CD14-positive monocyte (primary cell): ENCODE data around the gene LRP1. TPM values are rescaled to one million over a fixed set of nuclear protein-coding genes. Genes with fewer than 3 reads are reported as not detected.

Experiments
- DNase-seq, 3 donors: peaks; one replicate each; pipeline ENCODE4 v3.0.0-alpha.2; 2011 to 2022
- H2AFZ ChIP-seq: 2 replicates; pipeline ENCODE4 v1.6.0; 2012; ENCODE audit warnings: mild to moderate bottlenecking, low read depth, low read length, inconsistent platforms; ENCODE audit not compliant: insufficient read depth, poor library complexity, severe bottlenecking
- H3K27ac ChIP-seq, 2 donors: 1 replicate in 1 of 2; 2 replicates in 1 of 2; pipeline ENCODE4 v1.5.1; 2012 to 2013; ENCODE audit warnings: low read length in 2 of 2, control low read depth in 1 of 2, inconsistent platforms in 1 of 2, low read depth in 1 of 2, mild to moderate bottlenecking in 1 of 2
- H3K27me3 ChIP-seq, 2 donors: one replicate each; pipeline versions ENCODE4 v1.6.0 to v1.6.1; 2011 to 2013; ENCODE audit warnings: low read length in 2 of 2; ENCODE audit not compliant: control insufficient read depth in 2 of 2, insufficient read depth in 2 of 2
- H3K36me3 ChIP-seq, 2 donors: replicated peaks in 1 of 2; 1 replicate in 1 of 2; 2 replicates in 1 of 2; pipeline versions ENCODE4 v1.5.1 to v1.6.1; 2012 to 2013; ENCODE audit warnings: low read length in 2 of 2, control low read depth in 1 of 2, inconsistent platforms in 1 of 2, mild to moderate bottlenecking in 1 of 2; ENCODE audit not compliant: insufficient read depth in 2 of 2, control insufficient read depth in 1 of 2
- H3K4me1 ChIP-seq, 2 donors: 1 replicate in 1 of 2; 2 replicates in 1 of 2; pipeline versions ENCODE4 v1.5.1 to v1.6.1; 2012 to 2013; ENCODE audit warnings: low read length in 2 of 2, control low read depth in 1 of 2, inconsistent platforms in 1 of 2, mild to moderate bottlenecking in 1 of 2, moderate library complexity in 1 of 2; ENCODE audit not compliant: insufficient read depth in 2 of 2, control insufficient read depth in 1 of 2
- H3K4me2 ChIP-seq: replicated peaks from 2 replicates; pipeline ENCODE3; 2012; ENCODE audit warnings: low read length, moderate library complexity, mild to moderate bottlenecking; ENCODE audit not compliant: poor library complexity, severe bottlenecking; ENCODE audit errors: extremely low read depth
- H3K4me3 ChIP-seq, 3 experiments: fragments of 200-600 bp in 1 of 3; sonication (generic) in 1 of 3; replicated peaks in 1 of 3; 1 replicate in 2 of 3; 2 replicates in 1 of 3; pipeline ENCODE4 v1.5.1; 2011 to 2013; ENCODE audit warnings: low read length in 3 of 3, mild to moderate bottlenecking in 3 of 3, control low read depth in 2 of 3, low read depth in 2 of 3, inconsistent platforms in 1 of 3, moderate library complexity in 1 of 3
- H3K79me2 ChIP-seq: 2 replicates; pipeline ENCODE4 v1.6.0; 2012; ENCODE audit warnings: mild to moderate bottlenecking, control low read depth, inconsistent platforms, low read length, moderate library complexity; ENCODE audit not compliant: insufficient read depth
- H3K9ac ChIP-seq: 2 replicates; pipeline ENCODE4 v1.6.0; 2017; ENCODE audit warnings: low read length, mild to moderate bottlenecking; ENCODE audit not compliant: insufficient read depth, poor library complexity, severe bottlenecking
- H3K9me3 ChIP-seq, 2 donors: replicated peaks in 1 of 2; 1 replicate in 1 of 2; 2 replicates in 1 of 2; pipeline versions ENCODE4 v1.5.1 to v1.6.1; 2012 to 2013; ENCODE audit warnings: low read length in 2 of 2, control low read depth in 1 of 2; ENCODE audit not compliant: control insufficient read depth in 1 of 2, insufficient read depth in 1 of 2
- H4K20me1 ChIP-seq: 2 replicates; pipeline ENCODE4 v1.6.0; 2012; ENCODE audit warnings: mild to moderate bottlenecking, low read length, control low read depth, moderate library complexity; ENCODE audit not compliant: insufficient read depth
- H3K27ac Mint-ChIP-seq, 7 donors: one replicate each; pipeline ENCODE4 v1.8.0; 2020; ENCODE audit warnings: mild to moderate bottlenecking in 7 of 7, mixed read lengths in 7 of 7, moderate library complexity in 6 of 7, inconsistent platforms in 2 of 7
- H3K27me3 Mint-ChIP-seq, 3 donors: one replicate each; pipeline ENCODE4 v1.8.0; 2021 to 2022; ENCODE audit warnings: low read depth in 3 of 3, mild to moderate bottlenecking in 3 of 3, mixed read lengths in 3 of 3, moderate library complexity in 3 of 3, inconsistent platforms in 1 of 3
- H3K36me3 Mint-ChIP-seq, 2 donors: one replicate each; pipeline ENCODE4 v1.8.0; 2020; ENCODE audit warnings: mixed read lengths in 2 of 2, inconsistent platforms in 1 of 2, mild to moderate bottlenecking in 1 of 2
- H3K4me1 Mint-ChIP-seq: one replicate; pipeline ENCODE4 v1.8.0; 2020; ENCODE audit warnings: mild to moderate bottlenecking, mixed read lengths
- H3K4me3 Mint-ChIP-seq, 2 donors: one replicate each; pipeline ENCODE4 v1.8.0; 2020; ENCODE audit warnings: mild to moderate bottlenecking in 2 of 2, mixed read lengths in 2 of 2, moderate library complexity in 1 of 2
- H3K9me3 Mint-ChIP-seq, 7 donors: one replicate each; pipeline ENCODE4 v1.8.0; 2020 to 2022; ENCODE audit warnings: mixed read lengths in 7 of 7, mild to moderate bottlenecking in 6 of 7, moderate library complexity in 6 of 7, inconsistent platforms in 2 of 7
- CTCF ChIP-seq: fragments of 200-600 bp; IDR thresholded peaks from one replicate; pipeline ENCODE4 v1.8.0; 2022; ENCODE audit warnings: antibody characterized with exemption, mild to moderate bottlenecking
- WGBS: methylation state at CpG from one replicate; pipeline ENCODE4 v1.1.5; 2013; ENCODE audit warnings: missing lambda C conversion rate; ENCODE audit not compliant: insufficient coverage; 5-methylcytosine and 5-hydroxymethylcytosine counted together
- intact Hi-C, 2 donors: fragments of 100-400 bp; cut with micrococcal nuclease; formaldehyde crosslinking; loops; one replicate each; pipeline versions ENCODE4 v1.15.0 to v1.15.1; 2023
- polyA plus RNA-seq, 3 donors: library from polyadenylated mRNA; depleted of rRNA in 1 of 3; unstranded in 2 of 3; stranded (reverse) in 1 of 3; fragments of 300-500 nt in 2 of 3; fragments of >200 nt in 1 of 3; fragmentation: Illumina TruSeq in 2 of 3; gene quantifications; 1 replicate in 2 of 3; 2 replicates in 1 of 3; pipeline ENCODE4 v1.2.3, GENCODE V29; 2012 to 2021

LRP1 gene
- polyA plus RNA-seq, 3 donors: 5.5 to 246 (median 10.5) TPM

GRCh38 chr12:57153415-57153997 is 25.2 kb downstream of the LRP1 start:
- TF ChIP-seq CTCF: no peak
- intact Hi-C loops: no loop called here
- Histone ChIP-seq H3K27ac (peak overlapping the region; percentile 91 to 93), H2AFZ (no peak overlapping the region), H3K4me1 (peaks cover 100% of the 10 kb centered on the region in 2 donors), H3K36me3 (peaks cover 37 to 69% of the 10 kb centered on the region in 2 donors), H3K9ac (no peak overlapping the region), H3K27me3 (no peaks in the 10 kb centered on the region), H4K20me1 (peaks cover 26% of the 10 kb centered on the region), H3K9me3 (no peaks in the 10 kb centered on the region), H3K4me3 (peak overlapping the region in 1 of 3 experiments; percentile 49), H3K4me2 (peak overlapping the region; percentile 49), H3K79me2 (peaks cover 49% of the 10 kb centered on the region)
- Mint-ChIP-seq H3K9me3 (no peaks in the 10 kb centered on the region), H3K4me1 (peaks cover 100% of the 10 kb centered on the region), H3K4me3 (peak overlapping the region; percentile 47 to 75), H3K27ac (peak overlapping the region; percentile 92 to 97 (median 93)), H3K36me3 (peaks cover 70 to 92% of the 10 kb centered on the region in 2 donors), H3K27me3 (peaks cover 0 to 3% (median 1%) of the 10 kb centered on the region in 3 donors)
- DNase-seq: peak in 2 of 3 donors; percentile 71 to 81
- WGBS: no CpG with 5 or more reads among the region's 1 CpG

- Mint-ChIP-seq H3K4me1 (peaks cover 100% of the 10 kb centered on the region), H3K36me3 (peaks cover 76 to 96% of the 10 kb centered on the region in 2 donors), H3K27ac (peak overlapping the region; percentile 88 to 97 (median 93)), H3K4me3 (peak overlapping the region in 1 of 2 donors; percentile 20), H3K27me3 (peaks cover 0 to 3% (median 1%) of the 10 kb centered on the region in 3 donors), H3K9me3 (no peaks in the 10 kb centered on the region)
- intact Hi-C loops: no loop called here
- Histone ChIP-seq H3K79me2 (peaks cover 51% of the 10 kb centered on the region), H3K36me3 (peaks cover 43 to 74% of the 10 kb centered on the region in 2 donors), H3K27ac (peak overlapping the region; percentile 34 to 93), H3K4me1 (peaks cover 100% of the 10 kb centered on the region in 2 donors), H3K27me3 (no peaks in the 10 kb centered on the region), H3K4me2 (peak overlapping the region; percentile 49), H3K9ac (no peak overlapping the region), H3K4me3 (peak overlapping the region in 1 of 3 experiments; percentile 49), H3K9me3 (no peaks in the 10 kb centered on the region), H2AFZ (no peak overlapping the region), H4K20me1 (peaks cover 25% of the 10 kb centered on the region)
- DNase-seq: no peak
- no peak for TF ChIP-seq CTCF
- WGBS: 96% methylated on average over 4 of the region's 6 CpGs
These were observed 25.8 kb downstream of the LRP1 start for GRCh38 chr12:57154076-57154475.
